Measurements from ENCODE around the gene SPOCK3.

GRCh38 chr4:167109859-167110258, 124.4 kb downstream of the SPOCK3 start:
- no peak for TF ChIP-seq ZNF274 (IDR thresholded peaks at IDR 0.05; ENCODE audit: low read depth, low read length)
- no peak for TF ChIP-seq YY1 (IDR thresholded peaks at IDR 0.05; ENCODE audit: insufficient read depth, insufficient read length)

Measured in NT2/D1 (cell line).